Esophagus squamous epithelium (tissue), 5 donors: ENCODE measurements around the gene USP28. TPM values are rescaled to one million over a fixed set of nuclear protein-coding genes. Genes with fewer than 3 reads are reported as not detected.
"Not testable (repeated sequence)": the region's sequence is repeated elsewhere in the genome, so short reads cannot be mapped to it uniquely, and the experiment has no call there.

Experiments used
- DNase-seq: peaks from one replicate; lab custom pipeline; 2025; lab: John Stamatoyannopoulos, UW
- H3K27ac ChIP-seq, 4 donors: fragments of 200-600 bp; sonication (generic); one replicate each; pipeline ENCODE4 v1.5.1; 2016 to 2019; ENCODE audit warnings: mild to moderate bottlenecking in 1 of 4
- H3K27me3 ChIP-seq, 4 donors: fragments of 200-600 bp; sonication (generic); 1 replicate in 3 of 4; 2 replicates in 1 of 4; pipeline versions ENCODE4 v1.5.1 to v1.6.0; 2017 to 2021; ENCODE audit warnings: antibody characterized with exemption in 1 of 4
- H3K36me3 ChIP-seq, 3 donors: fragments of 200-600 bp; sonication (generic); one replicate each; pipeline ENCODE4 v1.5.1; 2016 to 2019
- H3K4me1 ChIP-seq, 3 donors: fragments of 200-600 bp; sonication (generic); one replicate each; pipeline ENCODE4 v1.5.1; 2017 to 2019
- H3K4me3 ChIP-seq, 4 donors: fragments of 200-600 bp; sonication (generic); 1 replicate in 3 of 4; 2 replicates in 1 of 4; pipeline ENCODE4 v1.5.1; 2016 to 2019; ENCODE audit warnings: mild to moderate bottlenecking in 2 of 4, moderate library complexity in 1 of 4
- H3K9me3 ChIP-seq, 3 donors: fragments of 200-600 bp; sonication (generic); one replicate each; pipeline ENCODE4 v1.5.1; 2016 to 2019
- POLR2A ChIP-seq, 4 donors: fragments of 450-650 bp; IDR thresholded peaks; one replicate each; pipeline ENCODE4 v1.6.1; 2017; ENCODE audit warnings: antibody characterized with exemption in 4 of 4, mild to moderate bottlenecking in 4 of 4, moderate library complexity in 3 of 4
- whole genome bisulfite sequencing, 2 donors: methylation state at CpG; one replicate each; pipeline ENCODE4 v1.1.5; 2018; 5-methylcytosine and 5-hydroxymethylcytosine counted together
- intact Hi-C: fragments of 100-400 bp; cut with DNase I; formaldehyde crosslinking; loops from one replicate; pipeline ENCODE4 v1.15.0; 2022
- total RNA-seq, 4 donors: library from RNA; depleted of rRNA; stranded (reverse); fragments of >200 nt; gene quantifications; one replicate each; pipeline ENCODE4 v1.1.0, GENCODE V29; 2016
- TF ChIP-seq, protein P1 (sequence below), 6 experiments: fragments of 450-650 bp in 4 of 6; fragments of 200-600 bp in 2 of 6; sonication (generic) in 2 of 6; IDR thresholded peaks; one replicate each; pipeline ENCODE4 v1.5.1; 2016 to 2019; ENCODE audit warnings: antibody characterized with exemption in 6 of 6, mild to moderate bottlenecking in 4 of 6, moderate library complexity in 4 of 6
- donor health status: DM: yes; HTN: yes; CAD: no.

Gene USP28
- total RNA-seq, 4 donors from 2014 or later: 11.4 to 38.6 (median 16.0) TPM

DNA sequence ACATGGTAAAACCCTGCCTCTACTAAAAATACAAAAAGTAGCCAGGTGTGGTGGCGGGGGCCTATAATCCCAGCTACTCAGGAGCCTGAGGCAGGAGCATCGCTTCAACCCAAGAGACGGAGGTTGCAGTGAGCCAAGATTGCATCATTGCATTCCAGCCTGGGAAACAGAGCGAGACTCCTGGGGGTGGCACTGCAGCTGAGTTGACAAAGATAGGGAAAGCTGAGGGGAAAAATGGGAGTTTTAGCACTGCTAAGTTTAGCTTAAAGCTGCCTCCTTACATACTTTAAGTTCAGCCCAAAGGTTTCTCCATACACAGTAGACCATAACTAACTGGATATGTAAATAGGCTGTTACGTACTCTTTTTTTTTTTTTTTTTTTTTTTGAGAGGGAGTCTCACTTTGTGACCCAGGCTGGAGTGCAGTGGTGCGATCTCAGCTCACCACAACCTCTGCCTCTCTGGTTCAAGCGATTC lies 9.0 kb upstream of the USP28 start:
- 63 to 81% methylated on average over 5 to 7 of the region's 7 CpGs for WGBS, 2 donors
- Histone ChIP-seq H3K9me3 (no peaks in the 10 kb centered on the region), H3K27ac (no peak overlapping the region), H3K27me3 (no peaks in the 10 kb centered on the region), H3K4me3 (no peak overlapping the region), H3K4me1 (no peaks in the 10 kb centered on the region), H3K36me3 (no peaks in the 10 kb centered on the region)
- TF ChIP-seq, protein P1, sequence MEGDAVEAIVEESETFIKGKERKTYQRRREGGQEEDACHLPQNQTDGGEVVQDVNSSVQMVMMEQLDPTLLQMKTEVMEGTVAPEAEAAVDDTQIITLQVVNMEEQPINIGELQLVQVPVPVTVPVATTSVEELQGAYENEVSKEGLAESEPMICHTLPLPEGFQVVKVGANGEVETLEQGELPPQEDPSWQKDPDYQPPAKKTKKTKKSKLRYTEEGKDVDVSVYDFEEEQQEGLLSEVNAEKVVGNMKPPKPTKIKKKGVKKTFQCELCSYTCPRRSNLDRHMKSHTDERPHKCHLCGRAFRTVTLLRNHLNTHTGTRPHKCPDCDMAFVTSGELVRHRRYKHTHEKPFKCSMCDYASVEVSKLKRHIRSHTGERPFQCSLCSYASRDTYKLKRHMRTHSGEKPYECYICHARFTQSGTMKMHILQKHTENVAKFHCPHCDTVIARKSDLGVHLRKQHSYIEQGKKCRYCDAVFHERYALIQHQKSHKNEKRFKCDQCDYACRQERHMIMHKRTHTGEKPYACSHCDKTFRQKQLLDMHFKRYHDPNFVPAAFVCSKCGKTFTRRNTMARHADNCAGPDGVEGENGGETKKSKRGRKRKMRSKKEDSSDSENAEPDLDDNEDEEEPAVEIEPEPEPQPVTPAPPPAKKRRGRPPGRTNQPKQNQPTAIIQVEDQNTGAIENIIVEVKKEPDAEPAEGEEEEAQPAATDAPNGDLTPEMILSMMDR (IDR thresholded peaks at IDR 0.05): no peak
- TF ChIP-seq POLR2A (IDR thresholded peaks at IDR 0.05): no peak
- no peak for DNase-seq
- intact Hi-C loops: no loop called here

DNA sequence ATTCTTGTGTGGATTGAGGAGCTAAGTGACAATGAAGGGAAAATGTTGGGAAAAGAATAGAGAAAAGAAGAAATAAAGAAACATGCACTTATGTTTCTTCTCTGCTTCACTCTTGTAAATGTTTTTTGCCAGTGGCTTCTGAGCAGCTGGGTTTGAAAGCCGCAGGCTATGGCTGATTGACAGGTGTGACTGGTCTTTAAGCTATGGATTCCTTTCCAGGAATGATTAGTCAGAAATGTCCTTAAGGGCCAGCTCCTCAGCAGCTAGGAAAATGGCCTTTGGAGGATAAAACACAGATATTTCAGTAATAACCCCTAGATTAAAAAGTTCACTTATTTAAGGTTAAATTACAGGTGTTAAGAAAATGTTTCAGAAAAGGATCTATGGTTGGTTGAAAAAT lies 6.5 kb upstream of the USP28 start:
- H3K27me3 ChIP-seq: no peaks in the 10 kb centered on the region
- H3K27ac ChIP-seq: no peak overlapping the region
- H3K9me3 ChIP-seq: no peaks in the 10 kb centered on the region
- no peaks in the 10 kb centered on the region for H3K4me1 ChIP-seq
- intact Hi-C loops: no loop called here
- H3K4me3 ChIP-seq: no peak overlapping the region
- TF ChIP-seq, protein P1 (IDR thresholded peaks at IDR 0.05): no peak
- no peak for TF ChIP-seq POLR2A (IDR thresholded peaks at IDR 0.05)
- 29 to 67% methylated on average over 1 of the region's 1 CpG for WGBS, 2 donors
- H3K36me3 ChIP-seq: no peaks in the 10 kb centered on the region
- DNase-seq: no peak

DNA sequence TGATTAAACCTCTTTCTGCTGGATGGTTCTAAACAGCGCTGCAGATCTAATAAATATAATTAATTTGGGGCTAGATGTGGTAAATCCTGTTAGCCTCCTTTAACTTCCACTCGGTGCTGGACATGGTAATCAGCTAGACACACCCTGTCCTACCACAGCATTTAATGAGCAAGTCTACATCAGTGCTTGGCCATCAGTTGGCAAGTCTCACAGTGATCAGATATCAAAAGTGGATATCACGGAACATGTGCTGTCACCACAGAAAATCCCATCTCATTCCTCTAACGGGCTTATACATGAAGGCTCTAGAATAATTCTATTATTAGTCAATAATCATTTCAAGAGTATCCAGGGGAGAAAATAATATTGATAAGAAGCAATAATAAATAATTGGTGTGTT lies 5.6 kb upstream of the USP28 start:
- no peak overlapping the region for H3K4me3 ChIP-seq
- DNase-seq: no peak
- H3K27me3 ChIP-seq: no peaks in the 10 kb centered on the region
- H3K27ac ChIP-seq: no peak overlapping the region
- intact Hi-C loops: no loop called here
- H3K9me3 ChIP-seq: no peaks in the 10 kb centered on the region
- H3K36me3 ChIP-seq: no peaks in the 10 kb centered on the region
- 76 to 83% methylated on average over 4 of the region's 4 CpGs for WGBS, 2 donors
- peaks cover 4 to 5% (median 5%) of the 10 kb centered on the region in 3 donors for H3K4me1 ChIP-seq
- TF ChIP-seq POLR2A (IDR thresholded peaks at IDR 0.05): no peak
- TF ChIP-seq, protein P1 (IDR thresholded peaks at IDR 0.05): no peak

DNA sequence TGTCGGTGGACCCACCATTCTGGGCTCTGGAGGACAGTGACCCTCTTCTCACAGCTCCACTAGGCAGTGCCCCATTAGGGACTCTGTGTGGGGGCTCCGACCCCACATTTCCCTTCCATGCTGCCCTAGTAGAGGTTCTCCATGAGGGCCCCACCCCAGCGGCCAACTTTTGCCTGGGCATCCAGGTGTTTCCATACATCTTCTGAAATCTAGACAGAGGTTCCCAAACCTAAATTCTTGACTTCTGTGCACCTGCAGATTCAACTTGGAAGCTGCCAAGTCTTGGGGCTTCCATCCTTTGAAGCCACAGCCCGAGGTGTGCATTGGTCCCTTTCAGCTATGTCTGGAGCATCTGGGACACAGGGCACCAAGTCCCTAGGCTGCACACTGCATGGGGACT lies 4.1 kb upstream of the USP28 start:
- H3K27me3 ChIP-seq, DNase-seq, H3K4me3 ChIP-seq, H3K9me3 ChIP-seq, H3K4me1 ChIP-seq, intact Hi-C loops, H3K27ac ChIP-seq, H3K36me3 ChIP-seq: not testable (repeated sequence)
- 100% methylated on average over 1 to 2 of the region's 4 CpGs for WGBS, 2 donors

DNA sequence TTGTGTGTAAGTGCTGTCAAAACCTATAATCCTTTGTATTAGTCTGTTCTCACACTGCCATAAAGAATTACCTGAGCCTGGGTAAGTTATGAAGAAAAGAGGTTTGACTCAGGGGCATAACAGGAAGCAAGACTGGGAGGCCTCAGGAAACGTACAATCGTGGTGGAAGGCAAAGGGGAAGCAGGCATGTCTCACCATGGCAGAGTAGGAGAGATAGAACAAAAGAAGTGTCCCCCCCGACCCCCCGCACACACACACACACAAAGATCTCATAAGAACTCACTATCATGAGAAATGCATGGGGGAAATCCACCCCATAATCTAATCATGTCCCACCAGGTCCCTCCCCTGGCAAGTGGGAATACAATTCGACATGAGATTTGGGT lies 2.3 kb upstream of the USP28 start:
- 63 to 80% methylated on average over 5 of the region's 5 CpGs for WGBS, 2 donors
- Histone ChIP-seq H3K4me1 (peaks cover 4 to 26% (median 18%) of the 10 kb centered on the region in 3 donors), H3K36me3 (no peaks in the 10 kb centered on the region), H3K27me3 (no peaks in the 10 kb centered on the region), H3K27ac (no peak overlapping the region), H3K9me3 (no peaks in the 10 kb centered on the region), H3K4me3 (no peak overlapping the region)
- no peak for DNase-seq
- TF ChIP-seq, protein P1 (IDR thresholded peaks at IDR 0.05): no peak
- no peak for TF ChIP-seq POLR2A (IDR thresholded peaks at IDR 0.05)
- intact Hi-C loops: no loop called here
